ENCODE data around the gene ENOX2. TPM values are rescaled to one million over a fixed set of nuclear protein-coding genes. Genes with fewer than 3 reads are reported as not detected.

ENOX2 gene
- total RNA-seq, 1 experiment from 2014 or later: 15.0 TPM

DNA sequence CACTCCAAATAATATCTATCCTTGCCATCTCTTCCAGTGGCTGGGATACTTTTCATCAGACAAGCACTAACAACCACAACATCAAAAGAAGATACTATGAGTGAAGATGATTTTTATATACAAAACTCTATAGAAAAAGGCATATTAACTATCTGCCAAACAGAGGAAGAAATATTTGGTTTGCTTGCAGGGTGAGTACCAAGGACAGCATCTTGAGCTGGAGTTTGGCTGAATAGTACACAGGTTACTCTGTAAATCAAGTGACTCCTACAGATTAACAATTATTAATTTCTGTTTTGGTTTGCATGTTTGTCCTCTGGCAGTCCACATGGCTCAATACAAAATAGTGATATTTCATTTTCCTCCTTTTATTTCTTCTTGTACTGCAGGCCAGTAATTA is 253.3 kb downstream of the ENOX2 start:
- H3K4me3 ChIP-seq: no peak overlapping the region
- no peaks in the 10 kb centered on the region for H3K9me3 ChIP-seq (replicated peaks)
- no peaks in the 10 kb centered on the region for H3K36me3 ChIP-seq
- no peaks in the 10 kb centered on the region for H3K4me1 ChIP-seq
- no peaks in the 10 kb centered on the region for H3K27me3 ChIP-seq
- H3K27ac ChIP-seq: no peak overlapping the region
- no peak for DNase-seq

- no peak overlapping the region for H3K4me3 ChIP-seq
- H3K27me3 ChIP-seq: no peaks in the 10 kb centered on the region
- no peaks in the 10 kb centered on the region for H3K36me3 ChIP-seq
- H3K9me3 ChIP-seq (replicated peaks): no peaks in the 10 kb centered on the region
- H3K4me1 ChIP-seq: no peaks in the 10 kb centered on the region
- H3K27ac ChIP-seq: no peak overlapping the region
- DNase-seq: no peak
Observed at GRCh38 chrX:130647468-130647867, 255.5 kb downstream of the ENOX2 start.

DNA sequence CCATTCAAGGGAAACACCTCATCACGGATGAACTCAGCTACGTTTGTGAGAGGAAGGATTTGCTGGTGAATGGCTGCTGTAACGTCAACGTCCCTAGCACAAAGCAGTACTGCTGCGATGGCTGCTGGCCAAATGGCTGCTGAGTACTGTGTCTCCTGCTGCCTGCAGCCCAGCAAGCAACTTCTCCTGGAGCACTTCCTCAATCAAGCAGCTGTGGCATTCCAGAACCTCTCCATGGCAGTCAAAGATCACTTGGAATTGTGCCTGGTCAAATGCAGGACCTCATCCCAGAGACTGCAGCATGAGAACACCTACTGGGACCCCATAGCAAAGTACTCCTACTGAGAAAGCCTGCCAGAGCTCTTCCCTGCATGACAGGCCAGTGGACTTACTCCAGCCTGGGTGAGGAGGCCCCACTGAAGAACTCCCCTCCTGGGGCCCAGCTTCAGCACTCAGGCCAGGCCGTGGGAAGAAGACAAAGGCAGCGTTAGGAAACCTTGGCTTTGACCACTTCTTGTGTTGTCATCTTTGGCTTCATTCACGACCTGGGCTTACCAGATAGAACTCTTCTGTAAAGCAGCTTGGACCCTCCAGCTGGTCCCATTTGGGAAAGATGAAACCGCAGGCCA is 256.9 kb downstream of the ENOX2 start:
- DNase-seq: no peak
- H3K36me3 ChIP-seq: no peaks in the 10 kb centered on the region
- H3K4me1 ChIP-seq: no peaks in the 10 kb centered on the region
- no peaks in the 10 kb centered on the region for H3K9me3 ChIP-seq (replicated peaks)
- H3K4me3 ChIP-seq: no peak overlapping the region
- H3K27me3 ChIP-seq: no peaks in the 10 kb centered on the region
- H3K27ac ChIP-seq: no peak overlapping the region

DNA sequence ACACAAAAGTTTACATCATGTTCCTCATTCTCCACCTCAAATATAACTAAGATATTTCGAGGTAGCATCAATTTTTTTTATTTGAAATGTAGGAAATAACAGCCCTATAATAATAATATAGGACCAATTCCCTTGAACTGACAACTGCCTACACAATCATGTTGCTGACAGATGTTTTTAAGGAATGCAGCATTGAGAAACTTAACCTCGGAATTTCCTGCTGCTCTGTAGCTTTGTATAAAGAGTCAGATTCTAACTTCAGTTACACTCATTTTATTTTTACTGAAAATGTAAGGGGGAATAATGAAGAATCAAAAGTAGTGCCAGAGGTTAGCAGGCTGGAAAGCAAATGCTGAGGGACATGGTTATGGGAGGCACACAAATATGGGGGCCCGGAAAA is 265.4 kb downstream of the ENOX2 start:
- Histone ChIP-seq H3K27ac (no peak overlapping the region), H3K27me3 (no peaks in the 10 kb centered on the region), H3K4me1 (0 out of 2 replicates have a peak, but pooled peaks cover 2% of the 10 kb centered on the region), H3K9me3 (replicated peaks) (no peaks in the 10 kb centered on the region), H3K36me3 (no peaks in the 10 kb centered on the region), H3K4me3 (no peak overlapping the region)
- DNase-seq: peak in 1 of 2 experiments; percentile 13

- DNase-seq: peak in 1 of 2 experiments; percentile 27
- Histone ChIP-seq H3K4me1 (0 out of 2 replicates have a peak, but pooled peaks cover 2% of the 10 kb centered on the region), H3K27ac (no peak overlapping the region), H3K9me3 (replicated peaks) (no peaks in the 10 kb centered on the region), H3K36me3 (no peaks in the 10 kb centered on the region), H3K4me3 (no peak overlapping the region), H3K27me3 (no peaks in the 10 kb centered on the region)
Observed at GRCh38 chrX:130636277-130636676, 266.7 kb downstream of the ENOX2 start.

GRCh38 chrX:130631011-130631410 is 272.0 kb downstream of the ENOX2 start:
- H3K9me3 ChIP-seq (replicated peaks): no peaks in the 10 kb centered on the region
- H3K27me3 ChIP-seq: no peaks in the 10 kb centered on the region
- no peaks in the 10 kb centered on the region for H3K36me3 ChIP-seq
- no peak overlapping the region for H3K27ac ChIP-seq
- H3K4me3 ChIP-seq: no peak overlapping the region
- no peaks in the 10 kb centered on the region for H3K4me1 ChIP-seq
- DNase-seq: no peak

- no peak overlapping the region for H3K4me3 ChIP-seq
- H3K27me3 ChIP-seq: no peaks in the 10 kb centered on the region
- no peak for DNase-seq
- no peak overlapping the region for H3K27ac ChIP-seq
- H3K4me1 ChIP-seq: no peaks in the 10 kb centered on the region
- no peaks in the 10 kb centered on the region for H3K9me3 ChIP-seq (replicated peaks)
- H3K36me3 ChIP-seq: no peaks in the 10 kb centered on the region
Observed at GRCh38 chrX:130628516-130628915, 274.5 kb downstream of the ENOX2 start.

GRCh38 chrX:130626521-130626920 is 276.5 kb downstream of the ENOX2 start:
- no peak overlapping the region for H3K4me3 ChIP-seq
- no peaks in the 10 kb centered on the region for H3K9me3 ChIP-seq (replicated peaks)
- H3K4me1 ChIP-seq: no peaks in the 10 kb centered on the region
- H3K36me3 ChIP-seq: no peaks in the 10 kb centered on the region
- DNase-seq: peak; percentile 4 to 33
- no peaks in the 10 kb centered on the region for H3K27me3 ChIP-seq
- no peak overlapping the region for H3K27ac ChIP-seq

DNA sequence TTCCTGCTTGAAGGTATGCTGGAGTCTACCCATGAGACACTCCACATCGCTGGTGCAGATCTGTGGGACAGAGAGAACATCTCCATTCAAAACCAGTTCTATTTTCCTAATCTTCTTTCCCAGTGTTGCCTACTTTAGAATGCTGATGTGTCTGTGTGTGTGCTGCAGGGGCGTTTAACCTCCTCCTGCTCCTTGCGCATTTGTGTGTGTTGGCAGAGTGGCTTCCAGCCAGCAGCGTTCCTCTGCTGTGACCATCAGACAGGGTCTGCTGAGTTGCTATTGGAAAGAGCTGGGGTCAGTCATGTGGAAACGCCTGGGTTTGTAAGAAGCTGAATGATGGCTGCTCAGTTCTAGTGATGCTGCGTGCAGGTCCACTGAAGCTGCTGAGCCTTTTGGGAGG is 277.6 kb downstream of the ENOX2 start:
- H3K4me1 ChIP-seq: no peaks in the 10 kb centered on the region
- no peak overlapping the region for H3K4me3 ChIP-seq
- no peak for DNase-seq
- H3K27me3 ChIP-seq: no peaks in the 10 kb centered on the region
- no peaks in the 10 kb centered on the region for H3K9me3 ChIP-seq (replicated peaks)
- no peak overlapping the region for H3K27ac ChIP-seq
- no peaks in the 10 kb centered on the region for H3K36me3 ChIP-seq

- Histone ChIP-seq H3K9me3 (replicated peaks) (no peaks in the 10 kb centered on the region), H3K4me3 (no peak overlapping the region), H3K4me1 (no peaks in the 10 kb centered on the region), H3K27me3 (no peaks in the 10 kb centered on the region), H3K27ac (no peak overlapping the region), H3K36me3 (no peaks in the 10 kb centered on the region)
- no peak for DNase-seq
Observed at GRCh38 chrX:130623518-130623917, 279.5 kb downstream of the ENOX2 start.

DNA sequence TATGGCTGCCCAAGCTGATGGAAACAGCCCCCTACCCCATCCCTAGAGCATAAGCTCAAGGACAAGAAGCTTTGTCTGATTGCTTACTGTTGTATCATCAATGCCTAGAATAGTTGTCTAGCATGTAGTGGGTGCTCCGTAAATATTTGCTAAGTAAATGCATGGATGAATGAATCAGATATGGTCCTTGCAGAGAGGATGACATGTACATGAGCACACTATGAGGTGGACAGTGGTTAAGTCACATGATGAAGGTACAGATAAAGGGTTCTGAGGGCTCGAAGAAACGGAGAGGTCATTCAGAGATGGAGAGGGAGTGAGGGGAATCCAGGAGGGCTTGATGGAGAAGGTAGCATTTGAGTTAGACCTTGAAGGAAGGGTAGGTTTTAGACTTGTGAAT is 287.1 kb downstream of the ENOX2 start:
- Histone ChIP-seq H3K9me3 (replicated peaks) (no peaks in the 10 kb centered on the region), H3K27me3 (no peaks in the 10 kb centered on the region), H3K27ac (no peak overlapping the region), H3K36me3 (no peaks in the 10 kb centered on the region), H3K4me1 (no peaks in the 10 kb centered on the region), H3K4me3 (no peak overlapping the region)
- DNase-seq: no peak

DNA sequence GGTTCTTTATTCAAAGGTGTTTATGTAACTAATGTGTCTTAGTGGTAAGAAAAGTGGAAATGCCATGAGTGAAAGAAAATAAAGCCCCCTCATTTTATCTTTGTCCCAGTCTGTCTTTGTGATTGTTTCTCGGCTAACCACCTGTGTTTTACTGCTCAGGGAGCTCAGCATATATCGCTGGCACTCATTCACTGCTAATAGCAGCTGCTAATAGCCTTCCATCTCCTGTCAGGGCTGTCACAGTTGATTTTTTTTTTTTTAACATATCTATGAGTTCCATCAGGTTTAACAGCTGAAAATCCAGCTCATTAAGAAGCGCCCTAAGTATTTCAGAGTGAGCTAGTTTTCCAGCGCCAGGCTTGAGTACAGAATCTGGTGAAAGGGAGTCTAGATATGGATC is 295.6 kb downstream of the ENOX2 start:
- H3K27me3 ChIP-seq: no peaks in the 10 kb centered on the region

GRCh38 chrX:130606425-130606824 is 296.6 kb downstream of the ENOX2 start:
- no peaks in the 10 kb centered on the region for H3K27me3 ChIP-seq
- H3K36me3 ChIP-seq: no peaks in the 10 kb centered on the region
- DNase-seq: no peak
- no peaks in the 10 kb centered on the region for H3K4me1 ChIP-seq
- H3K27ac ChIP-seq: no peak overlapping the region
- H3K4me3 ChIP-seq: no peak overlapping the region
- H3K9me3 ChIP-seq (replicated peaks): no peaks in the 10 kb centered on the region

More for the DNA sequence above, 295.6 kb downstream of the ENOX2 start:
- H3K27ac ChIP-seq: no peak overlapping the region
- peak in 1 of 2 experiments; percentile 15 for DNase-seq
- H3K4me3 ChIP-seq: no peak overlapping the region
- no peaks in the 10 kb centered on the region for H3K4me1 ChIP-seq
- H3K36me3 ChIP-seq: no peaks in the 10 kb centered on the region
- H3K9me3 ChIP-seq (replicated peaks): no peaks in the 10 kb centered on the region

DNA sequence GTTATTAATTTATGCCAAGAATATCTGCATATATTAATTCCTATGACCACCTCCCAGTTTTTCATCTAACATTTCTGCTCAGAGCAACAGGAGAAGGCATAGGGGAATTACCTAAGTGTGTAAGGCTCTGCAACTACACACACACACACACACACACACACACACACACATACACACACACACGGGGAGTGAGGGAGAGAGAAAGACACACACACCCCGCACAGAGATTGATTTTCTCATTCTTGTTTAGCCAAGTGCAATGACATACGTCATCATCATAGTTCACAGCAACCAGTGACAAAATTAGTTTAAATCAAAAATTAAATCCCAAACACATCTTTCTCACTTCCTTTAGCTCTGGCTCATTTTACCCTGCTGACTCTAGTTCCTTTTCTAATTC is 298.1 kb downstream of the ENOX2 start:
- DNase-seq: no peak
- Histone ChIP-seq H3K27ac (no peak overlapping the region), H3K9me3 (replicated peaks) (no peaks in the 10 kb centered on the region), H3K27me3 (no peaks in the 10 kb centered on the region), H3K36me3 (no peaks in the 10 kb centered on the region), H3K4me3 (no peak overlapping the region), H3K4me1 (no peaks in the 10 kb centered on the region)

- no peaks in the 10 kb centered on the region for H3K4me1 ChIP-seq
- H3K27ac ChIP-seq: no peak overlapping the region
- H3K9me3 ChIP-seq (replicated peaks): no peaks in the 10 kb centered on the region
- H3K36me3 ChIP-seq: no peaks in the 10 kb centered on the region
- DNase-seq: no peak
- H3K27me3 ChIP-seq: no peaks in the 10 kb centered on the region
- no peak overlapping the region for H3K4me3 ChIP-seq
Observed at GRCh38 chrX:130594453-130594916, 308.5 kb downstream of the ENOX2 start.

- H3K9me3 ChIP-seq (replicated peaks): no peaks in the 10 kb centered on the region
Observed at GRCh38 chrX:130593911-130594310, 309.1 kb downstream of the ENOX2 start.

More at GRCh38 chrX:130593911-130594310, 309.1 kb downstream of the ENOX2 start:
- H3K4me3 ChIP-seq: no peak overlapping the region
- H3K36me3 ChIP-seq: no peaks in the 10 kb centered on the region
- no peaks in the 10 kb centered on the region for H3K4me1 ChIP-seq
- no peak overlapping the region for H3K27ac ChIP-seq
- no peak for DNase-seq
- no peaks in the 10 kb centered on the region for H3K27me3 ChIP-seq
